ENCODE data around the gene LMO1.

- TF ChIP-seq CTCF (IDR thresholded peaks at IDR 0.05; ENCODE audit: low read depth, low read length, missing input control) (no peak), GABPA (IDR thresholded peaks at IDR 0.05 in 1 of 2, conservative IDR thresholded peaks at IDR 0.05 in 1 of 2) (no peak), REST (IDR thresholded peaks at IDR 0.05) (no peak), JUND (IDR thresholded peaks at IDR 0.05) (no peak), TAF1 (conservative IDR thresholded peaks at IDR 0.05) (no peak), SP1 (IDR thresholded peaks at IDR 0.05) (no peak), RXRA (IDR thresholded peaks at IDR 0.05) (no peak)
Observed at GRCh38 chr11:8285228-8285627, 21.6 kb upstream of the LMO1 start.
